ENCODE data around the gene APOA1.
"Not testable (repeated sequence)": the region's sequence is repeated elsewhere in the genome, so short reads cannot be mapped to it uniquely, and the experiment has no call there.

APOA1 gene

DNA sequence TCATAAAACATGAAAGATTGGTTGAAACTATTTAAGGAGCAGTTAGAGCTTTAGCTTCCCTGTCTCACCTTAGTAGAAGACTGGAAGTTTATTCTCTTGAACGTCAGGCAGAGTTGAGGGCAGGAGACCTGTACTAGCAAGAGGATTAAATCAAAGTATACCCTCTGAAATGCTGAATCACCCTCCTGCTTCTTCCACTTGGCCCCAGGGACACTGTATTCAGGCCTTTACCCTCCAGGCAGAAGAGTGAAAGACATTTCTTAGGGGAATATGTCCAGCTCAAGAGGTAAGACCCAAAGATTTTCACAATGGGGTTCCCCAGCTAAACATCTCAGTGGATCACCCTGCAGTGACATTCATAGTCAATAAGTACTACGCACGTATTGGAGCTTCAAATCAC is 26.2 kb downstream of the APOA1 start:
- no peak for DNase-seq

DNA sequence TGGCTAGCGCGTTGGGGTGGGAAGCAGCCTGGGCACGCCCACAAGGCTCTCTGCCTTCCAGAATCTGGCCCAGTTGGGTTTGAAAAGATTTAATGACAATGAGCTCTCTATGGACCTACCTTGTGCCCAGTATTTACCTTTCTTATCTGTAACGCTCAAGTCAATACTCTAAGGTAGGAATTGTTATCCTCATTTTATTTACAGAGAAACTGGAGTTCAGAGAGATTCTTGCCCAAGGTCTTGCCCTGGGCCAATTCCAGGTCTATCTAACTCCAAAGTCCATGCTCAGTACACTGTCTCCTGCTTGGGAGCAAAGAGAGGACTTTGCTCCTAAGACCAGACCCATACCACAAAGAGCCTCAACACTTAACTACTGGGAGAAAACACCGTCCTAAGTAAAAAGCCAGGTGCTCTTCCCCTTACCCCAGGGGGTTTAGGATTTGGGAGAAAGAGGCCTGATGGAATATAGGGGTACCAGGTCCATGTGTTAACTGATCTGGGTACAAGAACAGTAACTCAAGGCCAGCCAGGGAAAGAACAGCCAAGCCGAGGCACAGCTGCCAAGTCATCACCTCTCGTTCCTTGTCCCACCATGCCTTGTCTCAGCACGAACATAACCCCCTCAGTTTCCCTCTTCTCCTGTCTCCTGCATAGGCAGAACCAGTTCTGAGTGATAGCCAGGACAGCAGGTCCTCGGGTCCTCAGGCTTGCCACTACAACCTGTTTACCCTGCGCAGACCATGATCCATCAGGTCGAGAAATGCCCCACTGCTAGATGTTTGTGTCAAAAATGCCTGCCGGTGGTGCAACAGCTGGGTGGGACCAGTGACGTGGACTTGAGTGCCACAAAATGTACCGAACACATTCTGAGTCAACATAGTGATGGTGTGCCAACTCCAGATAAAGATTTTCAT is 28.9 kb downstream of the APOA1 start:
- no peak for DNase-seq

DNA sequence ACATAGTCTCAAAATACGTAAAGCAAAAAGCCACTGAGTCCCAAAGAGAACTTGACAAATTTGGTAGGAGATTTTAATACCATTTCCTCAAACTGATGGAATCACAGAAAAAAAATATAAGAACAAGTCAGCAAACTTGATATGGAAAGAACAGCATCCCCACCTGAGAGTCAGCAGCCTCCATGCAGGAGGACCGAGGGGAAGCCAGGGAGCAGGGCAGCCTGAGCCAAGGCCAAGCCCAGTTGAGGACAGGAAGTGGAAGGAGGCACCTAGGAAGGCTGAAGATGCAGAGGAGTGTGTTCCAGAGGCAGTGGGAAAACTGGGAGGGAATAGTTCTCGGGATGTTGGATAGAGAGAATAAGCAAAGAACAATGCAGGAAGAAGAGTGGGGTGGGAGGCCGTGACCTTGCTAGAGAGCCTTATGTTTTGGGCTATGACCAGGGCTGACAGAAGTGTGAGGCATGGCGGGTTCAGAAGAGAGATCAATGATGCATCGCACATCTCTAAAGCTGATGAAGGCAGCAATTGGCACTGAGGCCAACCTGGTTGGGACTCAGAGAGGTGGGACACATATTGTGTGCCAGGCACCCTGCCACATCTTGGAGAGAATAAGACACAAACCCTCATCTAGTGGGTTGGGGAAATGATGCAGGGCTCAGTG is 29.7 kb downstream of the APOA1 start:
- no peak for DNase-seq

DNA sequence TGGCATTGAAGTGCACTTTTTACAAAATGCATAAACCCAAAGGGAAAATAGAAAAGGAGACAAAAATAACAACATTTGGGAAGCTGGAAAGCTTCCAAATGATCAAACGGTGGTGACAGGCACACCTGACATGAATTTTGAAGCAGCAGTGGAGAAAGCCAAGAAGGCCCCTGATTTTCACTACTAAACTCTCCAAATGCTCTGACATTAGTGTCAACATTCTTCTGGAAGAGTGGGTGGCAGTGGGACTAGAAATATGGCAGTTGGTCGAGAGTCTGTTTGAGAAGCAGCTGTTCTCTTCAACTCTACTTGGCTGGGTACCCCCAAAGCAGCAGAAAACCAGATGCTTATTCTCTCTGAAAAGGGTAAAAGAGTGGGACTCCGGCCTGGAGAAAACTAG is 33.4 kb downstream of the APOA1 start:
- no peak for DNase-seq

DNA sequence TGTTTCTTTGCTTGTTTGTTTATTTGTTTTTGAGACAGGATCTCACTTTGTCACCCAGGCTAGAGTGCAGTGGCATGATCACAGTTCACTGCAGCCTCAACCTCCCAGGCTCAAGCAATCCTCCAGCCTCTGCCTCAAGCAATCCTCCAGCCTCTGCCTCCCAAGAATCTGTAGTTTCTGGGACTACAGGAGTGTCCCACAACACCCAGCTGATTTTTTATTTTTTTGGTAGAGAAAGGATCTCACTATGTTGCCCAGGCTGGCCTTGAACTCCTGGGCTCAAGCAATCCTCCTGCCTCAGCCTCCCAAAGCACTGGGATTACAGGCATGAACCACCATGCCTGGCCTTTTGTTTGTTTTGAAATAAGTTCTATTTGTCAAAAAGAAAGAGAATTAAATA is 35.8 kb downstream of the APOA1 start:
- not testable (repeated sequence) for DNase-seq

DNA sequence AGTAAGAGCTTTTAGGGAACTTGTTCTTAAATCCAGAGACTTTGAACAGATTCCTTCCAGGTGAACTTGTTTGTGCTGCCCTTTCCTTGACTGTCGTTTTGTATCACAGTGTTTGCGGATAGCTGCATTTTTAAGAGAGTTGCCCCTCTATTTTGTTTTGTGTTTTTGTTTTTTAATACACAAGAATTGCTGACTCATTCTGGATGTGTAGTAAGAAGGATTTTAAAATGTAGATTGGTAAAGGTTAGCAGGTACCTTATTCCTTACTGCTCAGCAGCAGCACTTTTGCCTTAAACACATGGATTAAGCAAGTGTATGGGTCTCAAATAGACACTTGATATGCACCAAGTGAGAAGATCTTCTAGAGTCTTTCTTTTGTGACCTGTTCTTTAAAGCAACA is 36.8 kb downstream of the APOA1 start:
- DNase-seq, result no peak

DNA sequence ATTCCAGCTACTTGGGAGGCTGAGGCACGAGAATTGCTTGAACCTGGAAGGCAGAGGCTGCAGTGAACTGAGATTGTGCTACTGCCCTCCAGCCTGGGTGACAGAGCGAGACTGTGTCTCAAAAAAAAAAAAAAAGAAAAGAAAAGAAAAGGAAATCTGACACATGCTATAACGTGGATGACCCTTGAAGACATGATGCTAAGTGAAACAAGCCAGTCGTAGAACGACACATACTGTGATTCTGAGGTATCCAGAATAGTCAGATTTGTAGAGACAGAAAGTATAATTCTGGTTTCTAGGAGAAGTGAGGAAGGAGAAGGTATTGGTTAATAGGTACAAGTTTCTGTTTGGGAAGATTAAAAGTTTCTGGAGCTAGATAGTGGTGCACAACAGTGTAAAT is 39.1 kb downstream of the APOA1 start:
- no peak for DNase-seq

DNA sequence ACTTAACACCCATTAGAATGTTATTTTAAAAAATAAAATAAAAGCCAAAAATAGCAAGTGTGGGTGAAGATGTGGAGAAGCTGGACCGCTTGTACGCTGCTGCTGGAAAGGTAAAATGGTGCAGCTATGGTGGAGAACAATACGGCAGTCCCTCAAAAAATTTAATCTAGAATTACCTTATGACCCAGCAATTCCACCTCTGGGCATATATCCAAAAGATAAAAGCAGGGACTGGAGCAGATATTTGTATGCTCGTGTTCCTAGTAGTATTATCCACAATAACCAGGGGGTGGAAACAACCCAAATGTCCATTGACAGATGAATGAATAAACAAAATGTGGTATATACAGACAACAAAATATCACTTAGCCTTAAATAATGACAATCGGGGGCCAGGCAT is 39.6 kb downstream of the APOA1 start:
- DNase-seq, result no peak

DNA sequence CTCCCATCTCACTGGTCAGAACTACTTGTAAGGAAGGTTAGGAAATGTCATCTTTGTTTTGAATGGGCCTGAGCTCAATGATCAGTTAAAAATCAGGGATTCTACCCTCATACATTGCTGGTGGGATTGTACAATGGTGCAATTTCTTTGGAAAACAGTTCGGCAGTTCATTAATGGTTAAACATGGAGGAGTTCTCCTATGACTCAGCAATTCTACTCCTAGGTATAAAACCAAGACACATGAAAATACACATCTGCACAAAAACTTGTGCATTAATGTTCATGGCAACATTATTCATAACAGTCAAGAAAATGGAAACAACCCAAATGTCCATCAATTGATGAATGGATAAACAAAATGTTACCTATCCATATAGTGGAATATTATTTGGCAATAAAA is 40.9 kb downstream of the APOA1 start:
- DNase-seq, result no peak

DNA sequence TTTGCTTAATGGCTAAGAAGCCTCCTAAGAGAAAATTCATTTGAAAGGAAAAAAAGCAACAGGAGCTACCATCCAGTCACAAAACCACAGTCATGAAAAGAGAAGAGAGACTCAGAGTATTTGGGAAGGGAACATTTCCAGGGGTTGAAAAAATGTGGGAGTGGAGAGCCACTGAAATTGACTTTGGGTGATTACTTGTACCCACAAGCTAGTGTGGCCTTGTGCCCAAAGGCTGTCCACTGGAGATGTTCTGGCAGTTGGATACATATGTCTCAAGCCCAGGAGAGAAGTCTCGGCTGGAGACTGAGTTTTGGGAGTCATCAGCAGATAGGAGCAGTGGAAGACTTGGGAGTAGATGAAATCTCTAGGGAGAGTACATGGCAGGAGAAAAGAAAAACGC is 42.6 kb downstream of the APOA1 start:
- DNase-seq, result no peak

DNA sequence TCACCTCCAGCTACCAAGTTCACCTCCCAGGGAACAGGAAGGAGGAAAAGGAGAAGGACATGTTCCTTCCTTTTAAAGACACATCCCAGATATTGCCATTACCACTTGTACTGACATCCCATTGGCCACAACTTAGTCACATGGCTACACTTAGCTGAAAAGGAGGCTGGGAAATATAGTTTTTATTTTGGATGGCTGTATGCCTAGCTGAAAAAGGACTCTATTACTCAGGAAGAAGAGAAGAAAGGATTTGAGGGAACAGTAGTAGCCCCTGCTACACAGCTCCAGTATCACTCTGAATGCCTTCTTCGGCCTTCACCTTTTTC is 43.7 kb downstream of the APOA1 start:
- DNase-seq, result peak; percentile 16

DNA sequence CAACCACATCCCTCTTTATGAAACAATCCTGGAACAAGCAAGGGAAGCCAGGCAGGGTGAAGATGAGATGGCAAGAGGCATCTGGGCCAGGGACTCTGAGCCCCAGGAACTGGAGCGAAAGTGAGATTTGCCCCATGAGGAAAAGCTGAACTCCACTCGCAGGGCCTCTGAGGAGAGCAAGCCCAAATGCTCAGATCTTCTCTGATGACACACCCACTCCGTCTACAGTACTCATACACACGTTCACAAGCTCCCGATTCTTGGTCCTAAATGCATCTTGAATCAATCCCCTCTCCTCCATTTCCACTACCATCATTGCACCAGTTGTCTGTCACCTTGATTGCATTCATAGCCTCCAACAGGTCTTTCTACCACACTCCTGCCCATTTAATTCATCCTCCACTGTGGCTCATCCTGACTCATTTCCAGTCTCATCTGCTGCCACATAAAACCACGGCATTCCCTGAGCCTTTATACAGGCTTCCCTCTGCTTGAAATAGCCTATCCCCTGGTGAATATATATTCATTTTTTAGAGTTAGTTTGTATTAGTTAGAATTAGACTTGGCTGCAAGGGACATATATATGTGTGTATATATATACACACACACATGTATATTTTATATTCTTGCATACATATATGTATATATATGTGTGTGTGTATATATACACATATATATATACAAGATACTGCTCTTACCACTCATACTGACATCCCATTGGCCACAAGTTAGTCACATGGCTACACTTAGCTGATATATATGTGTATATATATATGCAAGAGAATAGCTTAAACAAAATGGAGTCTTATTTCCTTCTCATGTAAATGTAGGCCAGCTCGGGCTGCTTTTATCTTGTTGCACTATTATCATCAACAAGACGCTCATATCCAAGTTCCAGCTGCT is 44.3 kb downstream of the APOA1 start:
- DNase-seq, result peak; percentile 83

DNA sequence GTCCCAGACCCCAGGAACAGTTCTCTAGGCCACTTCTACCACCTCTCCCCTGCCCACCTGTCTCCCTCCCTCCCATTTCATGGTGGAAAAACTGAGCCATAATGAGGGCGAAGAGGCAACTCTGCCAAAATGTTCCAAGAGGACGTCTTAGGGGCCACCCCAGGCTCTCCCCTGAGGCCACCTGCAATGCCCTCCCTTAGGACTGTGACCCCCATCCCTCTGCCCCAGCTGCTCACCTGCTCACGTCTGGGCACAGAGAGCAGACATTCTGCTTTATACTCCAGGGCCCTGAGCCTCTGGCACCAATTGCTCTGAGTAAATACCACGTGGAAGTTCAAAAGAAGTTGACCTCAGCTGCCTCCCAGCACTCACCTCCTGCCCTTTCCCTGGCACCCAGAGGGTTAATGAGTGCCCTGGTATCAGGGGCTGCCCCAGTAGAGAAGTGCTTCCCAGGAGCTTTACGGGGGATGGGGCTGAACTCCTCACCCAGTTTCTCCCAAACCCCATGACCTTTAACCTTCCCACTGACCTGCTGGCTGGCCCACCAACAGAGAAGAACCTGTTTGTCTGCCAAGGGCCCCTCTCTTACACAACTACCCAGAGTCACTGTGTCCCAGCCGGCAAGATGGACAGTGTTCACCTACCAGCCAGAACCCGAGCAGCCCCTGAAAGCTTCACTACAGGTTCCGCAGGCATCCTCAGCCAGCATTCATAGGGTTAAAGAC is 45.1 kb downstream of the APOA1 start:
- no peak for DNase-seq

DNA sequence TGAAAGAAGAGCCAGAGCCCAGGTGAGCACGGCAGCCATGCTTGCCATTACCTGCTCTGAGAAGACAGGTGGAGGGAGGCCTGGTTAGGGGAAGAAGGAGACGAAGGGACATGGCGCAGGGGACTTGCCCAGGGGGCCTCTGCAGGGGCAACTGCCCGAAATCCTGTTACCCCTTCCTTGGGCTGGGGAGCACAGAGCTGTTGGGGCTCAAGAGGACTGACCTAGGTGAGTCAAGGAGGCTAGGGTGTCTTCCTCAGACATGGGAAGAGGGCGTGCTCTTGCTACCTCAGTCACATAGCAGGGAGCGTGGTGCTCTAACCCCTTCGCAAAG is 45.6 kb downstream of the APOA1 start, which contains the start of gene APOA5:
Gene APOA5 (minus strand): TSS at position 67 of the 331 bp plus-strand sequence. CDS start 19 bp downstream, at position 48.
- DNase-seq, result no peak

DNA sequence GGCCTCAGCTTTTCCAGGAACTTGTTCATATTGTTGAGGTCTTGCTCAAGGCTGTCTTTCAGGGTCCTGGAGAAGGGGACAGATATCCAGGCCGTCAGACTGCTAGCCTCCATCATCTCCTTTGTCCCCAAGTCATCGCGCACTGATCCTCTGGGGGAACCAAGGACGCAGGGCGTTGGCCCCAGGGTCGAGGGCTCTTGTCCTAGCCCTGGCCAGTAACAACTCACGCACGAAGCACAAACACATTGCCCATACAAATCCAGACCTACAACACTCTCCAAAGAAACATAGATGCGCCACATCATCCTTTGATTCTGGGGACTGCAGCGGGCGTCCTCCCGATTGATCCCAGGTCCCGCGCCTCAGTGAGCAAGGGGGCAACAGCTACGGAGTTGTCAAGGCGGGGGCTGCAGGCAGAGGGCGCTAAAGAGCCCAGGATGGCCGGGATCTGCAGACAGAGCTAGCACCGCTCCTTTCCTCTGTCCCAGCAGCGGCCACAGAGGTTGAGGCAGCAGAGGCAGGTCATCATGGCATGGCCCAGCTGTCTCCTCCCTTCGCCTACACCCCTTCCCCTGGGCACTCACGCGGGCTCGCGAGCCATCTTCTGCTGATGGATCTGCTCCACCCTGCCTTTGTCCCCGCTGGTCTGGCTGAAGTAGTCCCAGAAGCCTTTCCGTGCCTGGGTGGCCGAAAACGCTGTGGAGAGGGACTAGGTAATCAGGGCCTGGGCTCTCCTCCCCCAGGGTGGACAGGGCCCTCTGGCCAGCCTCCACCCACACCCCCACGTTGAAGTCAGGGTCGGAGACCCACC is 46.2 kb downstream of the APOA1 start:
- DNase-seq, result peak; percentile 55

DNA sequence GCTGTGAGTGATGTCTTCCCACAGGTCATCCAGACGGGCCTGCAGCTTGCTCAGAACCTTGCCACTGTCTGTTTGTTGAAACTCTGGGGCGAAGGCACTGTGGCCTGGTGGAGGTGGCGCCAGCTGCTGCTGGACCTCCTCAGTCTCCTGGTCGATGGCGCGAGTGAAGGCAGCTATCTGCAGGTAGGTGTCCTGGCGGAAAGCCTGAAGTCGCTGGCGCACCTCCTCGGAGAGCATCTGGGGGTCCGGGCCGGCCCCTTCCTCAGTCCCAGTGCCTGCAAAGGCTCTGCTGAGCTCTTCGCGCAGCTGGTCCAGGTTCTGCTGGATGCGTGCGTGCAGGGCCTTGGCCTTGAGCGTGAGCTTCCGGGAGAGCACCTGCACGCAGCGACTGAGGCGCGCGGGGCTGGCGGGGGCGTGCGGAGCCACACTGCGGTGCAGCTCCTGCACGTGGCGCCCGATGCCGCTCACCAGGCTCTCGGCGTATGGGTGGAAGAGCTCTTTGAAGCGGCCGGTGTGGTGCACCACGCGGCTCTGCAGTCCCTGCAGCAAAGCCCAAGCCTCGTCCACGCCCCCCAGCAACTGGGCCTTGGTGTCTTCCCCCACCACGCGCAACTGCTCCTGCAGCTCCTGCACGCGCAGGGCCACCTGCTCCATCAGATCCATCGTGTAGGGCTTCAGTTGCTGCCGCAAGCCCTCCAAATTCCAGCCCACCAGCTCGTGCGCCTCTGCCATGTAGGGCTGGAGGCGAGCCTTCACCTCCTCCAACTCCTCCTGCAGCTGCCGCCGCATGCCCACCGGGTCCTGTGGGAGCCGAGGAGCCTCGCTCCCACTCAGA is 47.0 kb downstream of the APOA1 start:
- DNase-seq, result no peak

DNA sequence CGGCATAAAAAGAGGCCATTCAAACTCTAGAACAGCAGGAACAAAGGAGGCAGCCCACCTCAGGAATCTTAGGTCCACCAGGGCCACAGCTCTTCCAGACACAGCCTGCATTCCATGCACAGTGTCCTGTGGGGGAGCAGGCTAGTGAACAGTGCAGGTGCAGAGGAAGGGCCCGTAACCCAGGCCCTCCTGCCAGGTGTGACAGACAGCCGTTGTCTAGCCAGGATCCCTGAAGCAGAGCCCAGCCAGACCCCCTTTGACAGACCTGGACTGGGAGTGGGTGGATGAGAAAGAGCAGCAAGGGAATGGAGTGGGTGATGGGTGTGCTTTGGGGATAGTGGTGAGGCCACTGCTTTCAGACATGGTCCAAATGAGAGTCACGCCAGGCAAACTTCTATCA is 48.4 kb downstream of the APOA1 start:
- no peak for DNase-seq

DNA sequence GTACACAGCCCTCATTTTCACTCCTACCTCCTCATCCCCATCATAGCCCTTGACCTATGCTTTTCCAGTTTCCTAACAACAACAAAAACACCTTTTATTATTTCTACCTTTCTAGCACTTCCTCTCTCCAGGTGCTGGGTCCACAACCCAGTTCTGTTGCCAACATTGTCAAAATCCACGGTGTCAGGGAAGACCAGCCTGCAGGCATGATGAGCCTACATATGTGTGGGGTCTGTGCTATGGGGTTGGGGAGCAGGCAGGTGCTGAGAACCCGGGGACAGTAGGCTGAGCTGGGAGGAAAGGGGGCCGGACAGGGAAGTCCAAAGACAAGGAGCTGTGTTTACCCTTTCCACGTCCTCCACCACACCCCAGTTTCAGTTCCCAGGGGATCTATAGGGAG is 48.9 kb downstream of the APOA1 start:
- no peak for DNase-seq

DNA sequence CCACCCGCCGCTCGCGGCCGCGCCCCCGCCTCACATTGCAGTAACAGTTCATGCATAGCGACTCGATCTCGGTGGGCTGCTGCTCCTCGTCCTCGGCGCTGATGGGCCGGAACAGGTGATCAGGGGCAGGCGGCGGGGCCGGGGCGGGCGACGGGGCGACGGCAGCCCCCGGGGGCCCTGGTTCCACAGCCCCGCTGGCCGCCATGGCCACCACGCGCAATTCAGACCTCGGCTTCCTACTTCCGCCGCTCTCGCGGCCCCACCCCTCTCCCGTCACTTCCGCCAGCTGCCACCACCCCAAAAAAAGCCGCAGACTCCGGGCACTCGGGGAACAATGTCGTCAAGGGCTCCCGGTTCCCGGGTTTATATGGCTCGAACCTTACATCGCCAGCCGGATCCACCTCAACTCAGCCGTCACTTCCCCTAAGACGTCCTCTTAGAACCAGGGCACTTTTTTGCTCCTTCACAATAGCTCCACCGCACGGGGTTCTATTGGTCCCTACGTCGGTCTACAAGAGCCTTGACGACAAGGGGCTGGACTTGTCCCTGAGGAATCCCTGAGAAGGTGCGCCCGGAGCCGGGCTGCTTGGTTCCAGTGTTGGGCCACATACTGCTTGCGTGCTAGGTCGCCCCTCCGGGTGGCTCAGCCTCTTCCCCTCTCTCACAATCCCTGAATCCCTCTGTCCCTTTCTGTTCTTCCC is 49.5 kb downstream of the APOA1 start, which contains the start of gene ZPR1:
Gene ZPR1 (minus strand): TSS at position 238 of the 701 bp plus-strand sequence. CDS start 33 bp downstream, at position 205.
- DNase-seq, result peak; percentile 66

DNA sequence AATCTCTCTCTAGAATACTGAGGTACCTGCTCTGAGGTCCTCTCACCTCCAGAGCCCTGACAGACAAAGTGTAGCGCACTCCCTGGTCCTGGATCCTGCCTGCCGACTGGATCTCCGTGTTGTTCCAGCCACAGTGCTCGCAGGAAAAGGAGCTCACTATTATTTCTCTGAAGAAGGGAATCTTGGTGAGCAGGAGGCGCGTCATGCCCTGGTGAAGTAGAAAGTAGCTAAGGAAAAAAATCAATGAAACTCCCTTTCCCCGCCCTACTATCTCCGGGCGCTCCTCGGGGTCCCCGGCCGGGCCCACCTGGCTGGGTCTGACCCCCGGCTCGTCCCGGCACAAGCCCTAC is 50.0 kb downstream of the APOA1 start:
- no peak for DNase-seq
